HG03342 (cell line): ENCODE measurements around the gene L3MBTL4.

Experiments used
- ATAC-seq: cut with Tn5 transposase; IDR thresholded peaks from one replicate; pipeline ENCODE4 v1.9.1; 2021; ENCODE audit warnings: mild to moderate bottlenecking, moderate library complexity; ENCODE audit not compliant: unreplicated experiment

L3MBTL4 gene

GRCh38 chr18:6004119-6004518, 410.6 kb downstream of the L3MBTL4 start:
- peak; percentile 73 for ATAC-seq

- no peak for ATAC-seq
These were observed 412.8 kb downstream of the L3MBTL4 start for GRCh38 chr18:6001867-6002266.

- ATAC-seq: peak; percentile 98
These were observed 415.8 kb downstream of the L3MBTL4 start for GRCh38 chr18:5998907-5999306.

GRCh38 chr18:5998166-5998881, 416.4 kb downstream of the L3MBTL4 start:
- peak; percentile 29 for ATAC-seq

- no peak for ATAC-seq
These were observed 417.4 kb downstream of the L3MBTL4 start for GRCh38 chr18:5997361-5997760.

- no peak for ATAC-seq
These were observed 419.1 kb downstream of the L3MBTL4 start for GRCh38 chr18:5995626-5996025.

- no peak for ATAC-seq
These were observed 420.8 kb downstream of the L3MBTL4 start for GRCh38 chr18:5993938-5994337.

GRCh38 chr18:5992381-5992780, 422.3 kb downstream of the L3MBTL4 start:
- no peak for ATAC-seq

GRCh38 chr18:5987249-5987648, 427.5 kb downstream of the L3MBTL4 start:
- no peak for ATAC-seq

GRCh38 chr18:5986257-5986931, 428.3 kb downstream of the L3MBTL4 start:
- no peak for ATAC-seq

- ATAC-seq: no peak
These were observed 430.5 kb downstream of the L3MBTL4 start for GRCh38 chr18:5984245-5984644.

- ATAC-seq: no peak
These were observed 431.2 kb downstream of the L3MBTL4 start for GRCh38 chr18:5983488-5983887.

- ATAC-seq: peak; percentile 39
These were observed 432.4 kb downstream of the L3MBTL4 start for GRCh38 chr18:5982332-5982731.

GRCh38 chr18:5980721-5981120, 434.0 kb downstream of the L3MBTL4 start:
- ATAC-seq: no peak

GRCh38 chr18:5979971-5980457, 434.7 kb downstream of the L3MBTL4 start:
- ATAC-seq: peak; percentile 59

GRCh38 chr18:5979176-5979888, 435.4 kb downstream of the L3MBTL4 start:
- no peak for ATAC-seq

- ATAC-seq: no peak
These were observed 437.7 kb downstream of the L3MBTL4 start for GRCh38 chr18:5977022-5977421.

- peak; percentile 71 for ATAC-seq
These were observed 439.4 kb downstream of the L3MBTL4 start for GRCh38 chr18:5975111-5976002.

GRCh38 chr18:5974696-5975095, 440.0 kb downstream of the L3MBTL4 start:
- ATAC-seq: peak; percentile 26

GRCh38 chr18:5973099-5973498, 441.6 kb downstream of the L3MBTL4 start:
- no peak for ATAC-seq

GRCh38 chr18:5972298-5972697, 442.4 kb downstream of the L3MBTL4 start:
- ATAC-seq: peak; percentile 43
